Smooth muscle cell of the umbilical artery (primary cell): ENCODE measurements around the gene SPTSSA. TPM values are rescaled to one million over a fixed set of nuclear protein-coding genes. Genes with fewer than 3 reads are reported as not detected.

Source experiments
- total RNA-seq: library from RNA; depleted of rRNA; stranded (reverse); fragments of >200 nt; gene quantifications from 2 replicates; pipeline ENCODE4 v1.2.3, GENCODE V29; 2014

SPTSSA gene
- total RNA-seq = 9.8 and 14.1 TPM in 2 replicates

GRCh38 chr14:34462132-34462893 lies at the start of gene SPTSSA:
SPTSSA (minus strand) TSS chr14:34462240; CDS start chr14:34462207, 33 bp downstream.

Other genes starting within 250 kb of the SPTSSA start
- gene EAPP, start 77.5 kb upstream of the SPTSSA start, total RNA-seq = 30.2 and 35.6 TPM in 2 replicates
- 209 and 276 TPM in 2 replicates for gene SNX6, start 167.9 kb upstream of the SPTSSA start, total RNA-seq